GOT3 (cell line): ENCODE measurements around the gene SF3A1.
A peak's percentile ranks its signal among the peaks of the same experiment; 100 is the strongest.
"Not testable (repeated sequence)": the region's sequence is repeated elsewhere in the genome, so short reads cannot be mapped to it uniquely, and the experiment has no call there.

ENCODE experiments used
- DNase-seq: peaks from one replicate; lab custom pipeline; 2025; ENCODE audit warnings: mixed read lengths; lab: John Stamatoyannopoulos, UW

SF3A1 gene

GRCh38 chr22:30347255-30347892, 9.3 kb downstream of the SF3A1 start:
- no peak for DNase-seq

- no peak for DNase-seq
Measured at GRCh38 chr22:30344447-30345200, 12.1 kb downstream of the SF3A1 start.

GRCh38 chr22:30340911-30341685, 15.6 kb downstream of the SF3A1 start:
- DNase-seq: no peak

- no peak for DNase-seq
Measured at GRCh38 chr22:30338802-30339201, 17.9 kb downstream of the SF3A1 start.

- DNase-seq: not testable (repeated sequence)
Measured at GRCh38 chr22:30338341-30338740, 18.4 kb downstream of the SF3A1 start.

- DNase-seq: no peak
Measured at GRCh38 chr22:30337461-30337778, 19.3 kb downstream of the SF3A1 start.

GRCh38 chr22:30336752-30337460, 19.8 kb downstream of the SF3A1 start:
- DNase-seq: no peak

- no peak for DNase-seq
Measured at GRCh38 chr22:30335236-30335635, 21.5 kb downstream of the SF3A1 start.

GRCh38 chr22:30334646-30335045, 22.0 kb downstream of the SF3A1 start:
- DNase-seq: no peak

- DNase-seq: no peak
Measured at GRCh38 chr22:30333707-30334087, 23.0 kb downstream of the SF3A1 start.

- DNase-seq: no peak
Measured at GRCh38 chr22:30332994-30333706, 23.5 kb downstream of the SF3A1 start.

GRCh38 chr22:30332551-30332950, 24.1 kb downstream of the SF3A1 start:
- DNase-seq: no peak

GRCh38 chr22:30328466-30329049, 28.1 kb downstream of the SF3A1 start:
- DNase-seq: no peak

GRCh38 chr22:30327864-30328345, 28.8 kb downstream of the SF3A1 start:
- no peak for DNase-seq

GRCh38 chr22:30326706-30327362, 29.9 kb downstream of the SF3A1 start, which contains the start of gene TBC1D10A:
Gene TBC1D10A, minus strand, starts transcription at chr22:30326941. Its CDS starts 60 bp downstream, at chr22:30326881.
- peak; percentile 58 for DNase-seq

GRCh38 chr22:30326255-30326705, 30.4 kb downstream of the SF3A1 start:
- DNase-seq: no peak

GRCh38 chr22:30325724-30326254, 30.9 kb downstream of the SF3A1 start:
- DNase-seq: no peak

GRCh38 chr22:30325065-30325720, 31.5 kb downstream of the SF3A1 start:
- DNase-seq: no peak

- DNase-seq: no peak
Measured at GRCh38 chr22:30324014-30324730, 32.5 kb downstream of the SF3A1 start.
